DMS153 treated with DMSO at 0.1 percent for 48 hours (cell line): ENCODE data around the gene RABEPK.
"Not testable (repeated sequence)": the region's sequence is repeated elsewhere in the genome, so short reads cannot be mapped to it uniquely, and the experiment has no call there.

Experiments used
- DNase-seq: peaks from one replicate; lab custom pipeline; 2025; ENCODE audit not compliant: unreplicated experiment; lab: John Stamatoyannopoulos, UW

Gene RABEPK

GRCh38 chr9:125190361-125190801 is 10.0 kb upstream of the RABEPK start:
- DNase-seq, result peak; percentile 29

- not testable (repeated sequence) for DNase-seq
Measured at GRCh38 chr9:125194466-125194865, 5.9 kb upstream of the RABEPK start.

- DNase-seq, result not testable (repeated sequence)
Measured at GRCh38 chr9:125195591-125195990, 4.8 kb upstream of the RABEPK start.

GRCh38 chr9:125202846-125203618 is 2.7 kb downstream of the RABEPK start:
- no peak for DNase-seq

GRCh38 chr9:125204477-125204876 is 4.1 kb downstream of the RABEPK start:
- DNase-seq, result no peak

- DNase-seq, result no peak
Measured at GRCh38 chr9:125214186-125214585, 13.8 kb downstream of the RABEPK start.

- no peak for DNase-seq
Measured at GRCh38 chr9:125218621-125219020, 18.3 kb downstream of the RABEPK start.

- not testable (repeated sequence) for DNase-seq
Measured at GRCh38 chr9:125224858-125225257, 24.5 kb downstream of the RABEPK start.

GRCh38 chr9:125227761-125228160 is 27.4 kb downstream of the RABEPK start:
- no peak for DNase-seq

- no peak for DNase-seq
Measured at GRCh38 chr9:125233678-125234077, 33.3 kb downstream of the RABEPK start.

GRCh38 chr9:125234099-125234498 is 33.8 kb downstream of the RABEPK start:
- DNase-seq, result not testable (repeated sequence)

- no peak for DNase-seq
Measured at GRCh38 chr9:125235804-125236519, 35.6 kb downstream of the RABEPK start.

GRCh38 chr9:125236520-125237159 is 36.3 kb downstream of the RABEPK start:
- DNase-seq, result not testable (repeated sequence)

GRCh38 chr9:125238127-125238914 is 38.0 kb downstream of the RABEPK start:
- no peak for DNase-seq

GRCh38 chr9:125238915-125239446 is 38.6 kb downstream of the RABEPK start:
- DNase-seq, result no peak

- no peak for DNase-seq
Measured at GRCh38 chr9:125239631-125240597, 39.6 kb downstream of the RABEPK start.

- no peak for DNase-seq
Measured at GRCh38 chr9:125240649-125240999, 40.3 kb downstream of the RABEPK start.

GRCh38 chr9:125241000-125241862 is 40.9 kb downstream of the RABEPK start, which contains the start of gene HSPA5:
Gene HSPA5 (minus strand): TSS chr9:125241343. CDS start chr9:125241126, 217 bp downstream.
- peak; percentile 99 for DNase-seq
